ENCODE results near the gene UCP3.

DNA sequence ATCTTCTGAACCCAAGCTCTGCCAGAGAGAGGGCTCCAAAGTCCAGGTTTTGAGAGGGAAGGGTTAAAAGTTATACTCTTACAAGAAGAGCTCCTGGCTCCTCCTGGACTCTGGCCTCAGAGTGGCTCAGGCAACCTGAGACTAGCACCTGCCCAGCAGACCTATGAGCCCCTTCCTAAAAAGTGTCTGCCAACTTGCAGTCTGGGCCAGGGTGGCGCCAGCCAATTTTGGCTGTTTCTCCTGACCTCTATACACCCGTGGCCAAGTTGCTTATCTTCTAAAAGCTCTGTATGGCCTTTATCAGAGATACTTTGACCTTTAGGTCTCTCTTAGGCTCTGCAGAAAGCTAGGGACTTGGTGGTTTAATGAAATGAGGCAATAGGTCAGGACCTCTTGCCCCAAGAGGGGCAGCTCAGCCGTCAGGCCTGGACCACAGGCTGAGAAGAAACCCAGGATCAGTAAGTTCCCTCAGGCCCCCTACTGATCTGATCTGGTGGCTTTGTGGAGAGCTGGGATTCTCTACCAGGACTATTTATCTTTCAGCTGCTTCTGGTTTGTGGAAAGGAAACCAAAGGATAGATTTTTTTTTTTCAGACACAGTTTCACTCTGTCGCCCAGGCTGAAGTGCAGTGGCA is 10.3 kb upstream of the UCP3 start:
- TF ChIP-seq CTCF (IDR thresholded peaks at IDR 0.05) (no peak), POLR2AphosphoS5 (IDR thresholded peaks at IDR 0.05) (no peak), POLR2A (IDR thresholded peaks at IDR 0.05) (no peak), EP300 (IDR thresholded peaks at IDR 0.05) (no peak)
